ENCODE data around the gene OPCML. TPM values are rescaled to one million over a fixed set of nuclear protein-coding genes. Genes with fewer than 3 reads are reported as not detected.

Gene OPCML
- total RNA-seq, 2 donors from 2014 or later = not detected

DNA sequence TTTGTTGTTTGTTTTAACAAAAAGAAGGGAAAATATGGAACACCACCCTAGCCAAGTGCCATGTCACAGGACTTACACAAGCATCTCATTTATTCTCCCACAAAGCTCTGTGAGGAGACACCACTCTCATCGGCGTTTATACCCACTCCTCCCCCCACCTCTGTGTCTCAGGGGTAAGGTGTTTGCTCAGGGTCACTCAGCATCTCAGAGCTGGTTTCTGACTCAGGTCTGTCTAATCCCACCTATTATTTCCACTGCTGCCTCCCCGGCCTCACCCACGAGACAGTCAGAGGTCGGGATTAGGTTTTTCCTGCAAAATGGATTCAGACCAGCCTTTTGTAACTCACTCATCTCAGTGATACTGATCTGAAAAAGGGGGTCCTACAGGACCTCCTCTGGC is 786.0 kb downstream of the OPCML start:
- no peaks in the 10 kb centered on the region for H3K36me3 ChIP-seq
- H3K9me3 ChIP-seq = no peaks in the 10 kb centered on the region
- no peak for DNase-seq (ENCODE audit: low spot score)
- no peak for ATAC-seq (ENCODE audit: insufficient number of reproducible peaks, low FRiP score, low read depth)
- H3K27ac ChIP-seq = no peak overlapping the region
- no peaks in the 10 kb centered on the region for H3K27me3 ChIP-seq (replicated peaks; ENCODE audit: insufficient read depth)
- H3K4me1 ChIP-seq (ENCODE audit: control insufficient read depth in 1 of 2, low read depth in 2 of 2) = no peaks in the 10 kb centered on the region
- TF ChIP-seq, protein P1, sequence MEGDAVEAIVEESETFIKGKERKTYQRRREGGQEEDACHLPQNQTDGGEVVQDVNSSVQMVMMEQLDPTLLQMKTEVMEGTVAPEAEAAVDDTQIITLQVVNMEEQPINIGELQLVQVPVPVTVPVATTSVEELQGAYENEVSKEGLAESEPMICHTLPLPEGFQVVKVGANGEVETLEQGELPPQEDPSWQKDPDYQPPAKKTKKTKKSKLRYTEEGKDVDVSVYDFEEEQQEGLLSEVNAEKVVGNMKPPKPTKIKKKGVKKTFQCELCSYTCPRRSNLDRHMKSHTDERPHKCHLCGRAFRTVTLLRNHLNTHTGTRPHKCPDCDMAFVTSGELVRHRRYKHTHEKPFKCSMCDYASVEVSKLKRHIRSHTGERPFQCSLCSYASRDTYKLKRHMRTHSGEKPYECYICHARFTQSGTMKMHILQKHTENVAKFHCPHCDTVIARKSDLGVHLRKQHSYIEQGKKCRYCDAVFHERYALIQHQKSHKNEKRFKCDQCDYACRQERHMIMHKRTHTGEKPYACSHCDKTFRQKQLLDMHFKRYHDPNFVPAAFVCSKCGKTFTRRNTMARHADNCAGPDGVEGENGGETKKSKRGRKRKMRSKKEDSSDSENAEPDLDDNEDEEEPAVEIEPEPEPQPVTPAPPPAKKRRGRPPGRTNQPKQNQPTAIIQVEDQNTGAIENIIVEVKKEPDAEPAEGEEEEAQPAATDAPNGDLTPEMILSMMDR (IDR thresholded peaks at IDR 0.05) = no peak
- H3K4me3 ChIP-seq = no peak overlapping the region

DNA sequence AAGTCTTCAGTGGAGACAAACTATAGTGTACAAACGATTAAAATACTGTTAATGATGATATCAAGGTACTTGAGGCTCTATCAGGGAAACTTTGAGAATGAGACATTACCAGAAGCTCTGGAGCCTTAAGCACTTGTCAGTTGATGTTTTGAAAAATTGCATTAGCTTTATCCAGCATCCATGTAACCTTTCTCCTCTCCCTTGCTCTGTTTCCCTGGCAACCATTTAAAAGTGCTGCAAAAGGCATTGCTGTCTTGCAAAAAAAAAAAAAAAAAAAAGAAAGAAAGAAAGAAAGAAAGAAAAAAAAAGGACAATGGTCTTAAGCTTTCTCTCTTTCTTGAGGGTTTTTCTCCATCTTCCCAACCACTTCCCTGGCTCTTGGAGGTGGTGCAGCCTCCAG is 787.0 kb downstream of the OPCML start:
- H3K36me3 ChIP-seq = no peaks in the 10 kb centered on the region
- DNase-seq (ENCODE audit: low spot score) = no peak
- no peaks in the 10 kb centered on the region for H3K4me1 ChIP-seq (ENCODE audit: control insufficient read depth in 1 of 2, low read depth in 2 of 2)
- TF ChIP-seq, protein P1 (IDR thresholded peaks at IDR 0.05) = no peak
- no peaks in the 10 kb centered on the region for H3K27me3 ChIP-seq (replicated peaks; ENCODE audit: insufficient read depth)
- H3K4me3 ChIP-seq = no peak overlapping the region
- no peak overlapping the region for H3K27ac ChIP-seq
- ATAC-seq (ENCODE audit: insufficient number of reproducible peaks, low FRiP score, low read depth) = no peak
- H3K9me3 ChIP-seq = no peaks in the 10 kb centered on the region

DNA sequence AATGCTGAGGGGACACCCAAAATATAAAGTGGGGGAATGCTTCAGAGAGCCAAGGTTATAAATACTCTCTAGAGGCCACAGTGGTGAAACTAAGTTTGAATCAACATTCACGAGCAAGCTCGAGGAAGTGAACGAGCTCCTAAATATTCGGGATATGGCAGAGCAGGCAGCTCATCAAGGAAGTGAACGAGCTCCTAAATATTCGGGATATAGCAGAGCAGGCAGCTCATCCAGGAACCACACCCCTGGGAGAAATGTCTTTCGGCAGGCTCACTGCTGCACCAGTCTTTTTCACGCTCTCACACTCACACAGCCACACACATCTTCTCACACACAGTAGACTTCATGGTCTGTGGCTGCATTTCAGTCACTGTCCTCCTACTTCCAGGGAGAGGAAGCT is 787.5 kb downstream of the OPCML start:
- Histone ChIP-seq H3K27ac (no peak overlapping the region), H3K4me3 (no peak overlapping the region), H3K36me3 (no peaks in the 10 kb centered on the region), H3K27me3 (replicated peaks; ENCODE audit: insufficient read depth) (no peaks in the 10 kb centered on the region), H3K9me3 (no peaks in the 10 kb centered on the region), H3K4me1 (ENCODE audit: control insufficient read depth in 1 of 2, low read depth in 2 of 2) (no peaks in the 10 kb centered on the region)
- TF ChIP-seq, protein P1 (IDR thresholded peaks at IDR 0.05) = no peak
- no peak for DNase-seq (ENCODE audit: low spot score)
- ATAC-seq (ENCODE audit: insufficient number of reproducible peaks, low FRiP score, low read depth) = no peak

DNA sequence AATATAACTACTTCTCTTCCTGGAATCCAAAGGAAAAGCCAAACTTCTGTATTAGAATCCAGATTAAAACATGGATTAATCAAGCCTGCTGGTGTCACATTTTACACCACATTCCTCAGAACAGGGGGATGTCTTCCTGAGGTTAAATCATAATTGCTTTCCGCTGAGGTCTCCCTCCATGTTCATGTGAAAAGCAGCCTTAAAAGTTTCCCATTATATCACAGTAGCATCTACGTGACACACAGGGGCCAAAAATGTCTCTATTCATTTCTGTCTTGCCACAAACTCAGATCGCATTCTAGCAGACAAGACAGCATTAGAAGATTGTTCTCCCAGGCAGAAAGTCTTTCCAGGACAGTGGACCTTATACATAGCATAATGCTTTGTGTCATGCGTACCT is 788.7 kb downstream of the OPCML start:
- no peaks in the 10 kb centered on the region for H3K4me1 ChIP-seq (ENCODE audit: control insufficient read depth in 1 of 2, low read depth in 2 of 2)

DNA sequence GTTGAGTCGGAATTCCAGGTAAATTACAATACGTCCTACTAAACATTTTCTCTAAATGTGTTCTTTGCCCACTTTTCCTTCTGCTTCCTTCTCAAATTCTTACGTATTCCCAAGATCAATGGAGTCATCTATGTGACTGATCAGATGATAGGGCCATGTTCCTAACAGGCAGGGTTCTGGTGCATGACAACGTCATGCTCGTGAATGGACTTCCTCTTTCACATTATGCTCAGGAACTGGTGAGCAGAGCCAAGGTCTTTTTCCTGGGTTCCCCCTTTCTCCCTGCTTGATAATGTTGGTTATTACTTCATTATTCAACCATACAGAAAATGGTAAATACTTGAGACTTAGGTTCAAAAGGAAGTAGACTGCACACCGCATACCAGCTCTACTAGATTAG is 789.4 kb downstream of the OPCML start:
- H3K36me3 ChIP-seq = no peaks in the 10 kb centered on the region
- TF ChIP-seq, protein P1 (IDR thresholded peaks at IDR 0.05) = no peak
- H3K9me3 ChIP-seq = no peaks in the 10 kb centered on the region
- DNase-seq (ENCODE audit: low spot score) = no peak
- no peaks in the 10 kb centered on the region for H3K4me1 ChIP-seq (ENCODE audit: control insufficient read depth in 1 of 2, low read depth in 2 of 2)
- no peaks in the 10 kb centered on the region for H3K27me3 ChIP-seq (replicated peaks; ENCODE audit: insufficient read depth)
- H3K27ac ChIP-seq = no peak overlapping the region
- no peak for ATAC-seq (ENCODE audit: insufficient number of reproducible peaks, low FRiP score, low read depth)
- no peak overlapping the region for H3K4me3 ChIP-seq

More for the DNA sequence above, 788.7 kb downstream of the OPCML start:
- no peak for DNase-seq (ENCODE audit: low spot score)
- no peak overlapping the region for H3K4me3 ChIP-seq
- no peak overlapping the region for H3K27ac ChIP-seq
- H3K27me3 ChIP-seq (replicated peaks; ENCODE audit: insufficient read depth) = no peaks in the 10 kb centered on the region
- TF ChIP-seq, protein P1 (IDR thresholded peaks at IDR 0.05) = no peak
- no peak for ATAC-seq (ENCODE audit: insufficient number of reproducible peaks, low FRiP score, low read depth)
- no peaks in the 10 kb centered on the region for H3K36me3 ChIP-seq
- no peaks in the 10 kb centered on the region for H3K9me3 ChIP-seq

Data from thoracic aorta (tissue), 2 donors.